PFSK-1 (cell line): Measurements from ENCODE around the gene COG7. TPM values are rescaled to one million over a fixed set of nuclear protein-coding genes. Genes with fewer than 3 reads are reported as not detected.

ENCODE experiments used
- FOXP2 ChIP-seq: optimal IDR thresholded peaks from 2 replicates; pipeline ENCODE3; 2011; ENCODE audit warnings: borderline replicate concordance, control low read depth, inconsistent platforms; ENCODE audit not compliant: insufficient read depth; ENCODE audit errors: extremely low read length, extremely low read depth
- POLR2AphosphoS5 ChIP-seq: IDR thresholded peaks from 2 replicates; pipeline ENCODE4 v1.6.1; 2012; ENCODE audit warnings: low read depth, mild to moderate bottlenecking, control low read depth, low read length, moderate library complexity
- SIN3A ChIP-seq: IDR thresholded peaks from 2 replicates; pipeline ENCODE4 v1.6.1; 2012; ENCODE audit warnings: mild to moderate bottlenecking, low read length, moderate library complexity, borderline replicate concordance; ENCODE audit not compliant: insufficient read depth
- TAF1 ChIP-seq: IDR thresholded peaks from 2 replicates; pipeline ENCODE4 v1.6.1; 2012; ENCODE audit warnings: low read length, control low read depth, borderline replicate concordance; ENCODE audit not compliant: insufficient read depth
- polyA plus RNA-seq: library from polyadenylated mRNA; unstranded; fragments of >200 nt; gene quantifications from one replicate; pipeline ENCODE4 v1.2.1, GENCODE V29; 2012; ENCODE audit warnings: low read depth, missing spikeins; ENCODE audit not compliant: insufficient read length
- TF ChIP-seq, protein P1 (sequence below), 2 experiments: IDR thresholded peaks; 2 replicates each; pipeline versions ENCODE4 v1.6.1 to v1.8.0; 2011 to 2012; ENCODE audit warnings: low read depth in 2 of 2, low read length in 2 of 2, control low read depth in 1 of 2, inconsistent platforms in 1 of 2, mild to moderate bottlenecking in 1 of 2, moderate library complexity in 1 of 2; ENCODE audit not compliant: insufficient read depth in 1 of 2

The COG7 gene
- polyA plus RNA-seq = 15.1 TPM

DNA sequence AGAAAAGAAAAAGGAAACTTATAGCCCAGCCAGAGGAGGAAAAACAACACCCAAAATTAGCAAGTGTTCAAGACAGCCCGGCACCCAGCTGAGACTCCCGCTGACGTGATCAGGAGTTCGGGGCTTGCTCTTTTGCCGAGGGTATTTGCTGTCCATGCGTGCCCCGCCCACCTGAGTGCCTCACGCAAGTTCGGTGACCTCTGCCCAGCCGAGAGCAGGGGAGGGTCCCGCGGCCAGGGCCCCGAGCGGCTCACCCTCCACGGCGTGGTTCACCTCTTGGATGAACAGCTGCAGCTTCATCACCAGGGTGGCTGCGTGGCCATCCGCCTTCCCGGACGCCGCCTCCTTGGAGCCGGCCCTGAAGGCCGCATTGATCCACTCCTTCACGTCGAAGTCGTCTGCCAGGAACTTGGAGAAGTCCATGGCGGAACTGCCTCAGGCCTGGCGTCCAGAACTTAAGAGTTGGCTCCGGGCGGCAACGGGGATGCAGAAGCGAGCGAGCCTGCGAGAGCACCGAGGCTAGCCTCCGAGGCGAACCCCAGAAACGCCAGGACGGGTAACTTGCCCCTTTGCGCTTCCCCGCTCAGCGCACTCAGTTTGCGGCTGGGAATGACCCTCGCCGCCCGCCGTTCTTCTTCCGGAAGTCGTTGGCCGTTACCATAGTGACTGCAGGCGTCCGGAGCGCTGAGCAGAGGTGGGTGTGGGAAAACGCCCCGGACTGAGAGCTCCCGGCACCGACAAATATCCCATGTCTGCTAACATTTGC is at the start of gene COG7:
TSS of gene COG7 (minus strand) at position 618 of the 766 bp plus-strand sequence. CDS start at position 423, 195 bp downstream.
- peak; percentile 47; the same call in 1 of the 2 replicates for TF ChIP-seq TAF1
- TF ChIP-seq, protein P1, sequence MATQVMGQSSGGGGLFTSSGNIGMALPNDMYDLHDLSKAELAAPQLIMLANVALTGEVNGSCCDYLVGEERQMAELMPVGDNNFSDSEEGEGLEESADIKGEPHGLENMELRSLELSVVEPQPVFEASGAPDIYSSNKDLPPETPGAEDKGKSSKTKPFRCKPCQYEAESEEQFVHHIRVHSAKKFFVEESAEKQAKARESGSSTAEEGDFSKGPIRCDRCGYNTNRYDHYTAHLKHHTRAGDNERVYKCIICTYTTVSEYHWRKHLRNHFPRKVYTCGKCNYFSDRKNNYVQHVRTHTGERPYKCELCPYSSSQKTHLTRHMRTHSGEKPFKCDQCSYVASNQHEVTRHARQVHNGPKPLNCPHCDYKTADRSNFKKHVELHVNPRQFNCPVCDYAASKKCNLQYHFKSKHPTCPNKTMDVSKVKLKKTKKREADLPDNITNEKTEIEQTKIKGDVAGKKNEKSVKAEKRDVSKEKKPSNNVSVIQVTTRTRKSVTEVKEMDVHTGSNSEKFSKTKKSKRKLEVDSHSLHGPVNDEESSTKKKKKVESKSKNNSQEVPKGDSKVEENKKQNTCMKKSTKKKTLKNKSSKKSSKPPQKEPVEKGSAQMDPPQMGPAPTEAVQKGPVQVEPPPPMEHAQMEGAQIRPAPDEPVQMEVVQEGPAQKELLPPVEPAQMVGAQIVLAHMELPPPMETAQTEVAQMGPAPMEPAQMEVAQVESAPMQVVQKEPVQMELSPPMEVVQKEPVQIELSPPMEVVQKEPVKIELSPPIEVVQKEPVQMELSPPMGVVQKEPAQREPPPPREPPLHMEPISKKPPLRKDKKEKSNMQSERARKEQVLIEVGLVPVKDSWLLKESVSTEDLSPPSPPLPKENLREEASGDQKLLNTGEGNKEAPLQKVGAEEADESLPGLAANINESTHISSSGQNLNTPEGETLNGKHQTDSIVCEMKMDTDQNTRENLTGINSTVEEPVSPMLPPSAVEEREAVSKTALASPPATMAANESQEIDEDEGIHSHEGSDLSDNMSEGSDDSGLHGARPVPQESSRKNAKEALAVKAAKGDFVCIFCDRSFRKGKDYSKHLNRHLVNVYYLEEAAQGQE (IDR thresholded peaks at IDR 0.05; ENCODE audit: insufficient read depth in 1 of 2, low read depth in 2 of 2, low read length in 2 of 2) = peak; percentile 16 to 33; a peak in 1 of 4 replicates
- TF ChIP-seq SIN3A = peak; percentile 99
- TF ChIP-seq POLR2AphosphoS5 = 0 out of 2 replicates have a peak, but pooled peaks have one; percentile 34
- TF ChIP-seq FOXP2 = peak; percentile 16

DNA sequence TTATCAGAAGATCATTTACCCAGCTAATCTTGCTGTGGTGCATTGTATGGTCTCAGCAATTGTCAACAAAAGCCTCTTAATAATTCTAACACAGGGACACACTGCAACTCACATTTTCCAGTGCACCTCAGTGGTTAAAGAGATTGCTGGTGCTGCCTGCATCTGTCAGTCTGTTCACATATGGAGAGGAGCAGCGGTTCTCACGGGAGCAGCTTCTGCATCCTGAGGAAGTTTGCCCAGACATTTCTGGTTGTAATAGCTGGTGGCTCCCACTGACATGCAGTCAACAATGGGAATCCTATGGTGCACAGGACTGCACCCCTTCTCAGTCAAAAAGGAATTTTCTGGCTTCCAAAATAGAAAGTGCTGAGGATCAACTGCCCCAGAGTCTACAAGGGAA is 49.5 kb upstream of the COG7 start:
- TF ChIP-seq POLR2AphosphoS5 (no peak), SIN3A (no peak)
- TF ChIP-seq, protein P1 (IDR thresholded peaks at IDR 0.05; ENCODE audit: insufficient read depth in 1 of 2, low read depth in 2 of 2, low read length in 2 of 2) = no peak

DNA sequence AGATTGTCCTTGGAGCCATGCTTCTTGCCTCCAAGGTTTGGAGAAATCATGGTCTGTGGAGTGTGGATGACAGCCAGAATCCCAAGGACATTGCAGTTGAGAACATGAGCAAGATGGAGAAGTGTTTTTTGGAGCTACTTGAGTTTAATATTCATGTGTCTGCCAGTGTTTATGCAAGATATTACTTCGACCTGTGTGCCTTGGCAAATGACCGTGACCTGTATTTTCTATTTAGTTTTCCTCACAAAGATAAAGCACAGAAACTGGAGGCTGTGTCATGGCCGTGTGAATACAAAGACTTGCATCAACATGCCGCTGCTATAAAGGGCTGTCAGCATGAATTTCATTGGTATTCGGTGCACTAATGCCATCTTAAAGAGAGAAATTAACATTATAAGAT is 48.3 kb upstream of the COG7 start:
- TF ChIP-seq TAF1 (no peak), FOXP2 (no peak)

DNA sequence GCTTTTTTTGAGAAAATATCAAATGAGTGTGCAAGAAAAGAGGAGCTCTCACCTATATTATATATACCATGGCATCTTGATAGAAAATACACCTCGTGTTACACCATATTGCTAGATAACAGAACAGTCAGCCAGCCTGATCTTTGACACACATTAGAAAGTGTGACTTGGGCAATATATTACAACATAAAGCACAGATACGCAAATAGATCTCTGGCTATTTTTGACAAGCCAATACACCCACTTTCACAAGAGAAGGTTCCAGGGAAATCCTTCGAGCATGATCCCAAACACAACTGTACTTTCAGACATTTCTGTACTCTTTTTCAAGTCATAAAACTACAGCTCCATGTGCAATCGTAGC is 47.9 kb upstream of the COG7 start:
- TF ChIP-seq POLR2AphosphoS5 (no peak), SIN3A (no peak), FOXP2 (no peak), TAF1 (no peak)
- TF ChIP-seq, protein P1 (IDR thresholded peaks at IDR 0.05; ENCODE audit: insufficient read depth in 1 of 2, low read depth in 2 of 2, low read length in 2 of 2) = no peak

DNA sequence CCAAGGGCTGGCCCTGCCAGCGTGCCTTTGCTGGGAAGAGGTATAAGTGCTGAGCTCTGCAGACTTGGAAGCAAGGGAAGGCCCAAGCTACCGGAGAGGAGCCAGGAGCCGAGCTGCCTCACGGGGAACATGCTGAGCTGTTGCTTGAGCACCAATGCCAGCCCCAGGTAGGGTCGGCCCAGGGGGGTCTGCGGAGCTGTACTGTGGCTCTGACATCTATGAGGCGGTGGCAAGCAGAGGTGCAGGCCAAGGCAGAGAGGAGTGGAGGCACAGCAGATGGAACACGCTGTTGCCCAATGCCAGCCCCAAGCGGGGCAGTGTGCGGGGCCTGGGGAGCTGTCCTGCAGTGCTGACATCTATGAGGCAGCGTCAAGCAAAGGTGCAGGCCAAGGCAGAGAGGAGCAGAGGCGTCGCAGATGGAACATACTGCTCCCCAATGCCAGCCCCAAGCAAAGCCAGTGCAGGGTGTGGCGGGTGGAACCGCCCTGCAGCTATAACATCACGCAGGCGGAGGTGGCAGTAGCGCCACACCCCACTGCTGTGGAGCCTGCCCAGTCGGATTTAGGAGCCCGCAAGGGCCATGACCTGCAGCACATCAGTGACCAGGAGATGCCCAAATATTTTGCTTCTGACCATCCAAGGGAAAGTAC is 47.3 kb upstream of the COG7 start:
- TF ChIP-seq TAF1 = no peak
- no peak for TF ChIP-seq FOXP2
- no peak for TF ChIP-seq POLR2AphosphoS5
- TF ChIP-seq SIN3A = no peak
- TF ChIP-seq, protein P1 (IDR thresholded peaks at IDR 0.05; ENCODE audit: insufficient read depth in 1 of 2, low read depth in 2 of 2, low read length in 2 of 2) = no peak
